Right cardiac atrium (tissue), 5 donors: ENCODE measurements around the gene KCNMB2. TPM values are rescaled to one million over a fixed set of nuclear protein-coding genes. Genes with fewer than 3 reads are reported as not detected.

Source experiments
- ATAC-seq, 2 donors: fragments of 200-7000 bp; cut with Tn5 transposase; one replicate each; pipeline versions ENCODE4 v1.8.0 to v1.9.1; 2020; ENCODE audit warnings: moderate library complexity in 2 of 2, mild to moderate bottlenecking in 1 of 2
- DNase-seq, 3 donors: peaks; one replicate each; pipeline ENCODE4 v3.0.0-alpha.2; 2020
- H3K27ac ChIP-seq: one replicate; pipeline ENCODE4 v1.5.1; 2013; ENCODE audit warnings: mild to moderate bottlenecking, low read length, control low read depth, moderate library complexity
- H3K27me3 ChIP-seq: one replicate; pipeline ENCODE4 v1.6.1; 2013; ENCODE audit not compliant: control insufficient read depth, insufficient read depth
- H3K4me1 ChIP-seq: one replicate; pipeline ENCODE4 v1.6.1; 2013; ENCODE audit warnings: low read length; ENCODE audit not compliant: control insufficient read depth, insufficient read depth
- H3K4me3 ChIP-seq: one replicate; pipeline ENCODE4 v1.5.1; 2013; ENCODE audit warnings: low read length, control low read depth
- H3K9me3 ChIP-seq: one replicate; pipeline ENCODE4 v1.6.1; 2013; ENCODE audit warnings: low read length; ENCODE audit not compliant: control insufficient read depth
- WGBS: extraction: QIAGEN DNeasy Blood & Tissue Kit; methylation state at CpG from one replicate; pipeline ENCODE4 v1.1.7; 2013; 5-methylcytosine and 5-hydroxymethylcytosine counted together
- intact Hi-C, 4 donors: fragments of 100-400 bp; cut with DNase I; formaldehyde crosslinking; loops; one replicate each; pipeline versions ENCODE4 v1.11.0 to v1.14.0; 2022 to 2023
- polyA plus RNA-seq: library from polyadenylated mRNA; stranded (reverse); fragments of 200-250 nt; gene quantifications from one replicate; pipeline ENCODE4 v1.2.3, GENCODE V29; 2013
- total RNA-seq, 4 donors: library from RNA; stranded (reverse); fragmentation: NEBNext Ultra II Directional; extraction: Animal tissue kit (Norgen Biotek cat#: 25700); gene quantifications; one replicate each; pipeline ENCODE4 v1.2.1, GENCODE V29; 2021
- donor health status: healthy with polysubstance abuse.
- donor health status: DM: no; HTN: yes; CAD: no.
- donor health status: DM: no; HTN: no; CAD: no.
- donor health status: DM: no; HTN: yes; CAD: no; lungs with severe emphysema.
- donor health status: DM: yes; HTN: yes; CAD: no.

The KCNMB2 gene
- total and polyA plus RNA-seq, 5 donors: 4.5 to 10.0 (median 5.1) TPM

DNA sequence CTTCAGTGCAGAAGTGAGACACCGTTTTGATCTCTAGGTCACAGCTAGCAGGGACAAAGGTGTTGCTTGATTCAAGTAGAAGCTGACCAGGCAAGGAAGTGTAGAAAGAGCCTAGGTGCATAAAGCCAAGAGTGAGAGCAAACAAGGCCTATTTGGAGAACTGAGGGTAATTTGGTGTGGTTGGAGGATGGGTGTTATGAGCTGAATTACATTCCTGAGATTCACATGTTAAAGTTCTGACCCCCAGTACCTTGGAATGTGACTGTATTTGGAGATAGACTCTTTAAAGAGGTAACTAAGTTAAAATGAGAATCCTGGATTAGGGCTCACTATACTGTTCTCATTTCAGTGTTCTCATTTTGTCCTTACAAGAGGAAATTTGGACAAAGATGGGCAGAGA, 344.0 kb downstream of the KCNMB2 start:
- H3K27me3 ChIP-seq: no peaks in the 10 kb centered on the region
- ATAC-seq (no peak), DNase-seq (no peak)
- 68% methylated on average over 1 of the region's 1 CpG for WGBS
- no peaks in the 10 kb centered on the region for H3K9me3 ChIP-seq
- no peak overlapping the region for H3K4me3 ChIP-seq
- no peaks in the 10 kb centered on the region for H3K4me1 ChIP-seq
- intact Hi-C loops: no loop called here
- H3K27ac ChIP-seq: no peak overlapping the region
